PC-3 (cell line): ENCODE measurements around the gene CT83.

Source experiments
- EZH2 ChIP-seq: fragments of 300-600 bp; sonication (generic); IDR thresholded peaks from one replicate; pipeline ENCODE4 v1.6.1; 2017; ENCODE audit warnings: antibody characterized with exemption, mild to moderate bottlenecking, low read length; ENCODE audit not compliant: unreplicated experiment
- TF ChIP-seq, protein P1 (sequence below): fragments of 300-600 bp; sonication (generic); conservative IDR thresholded peaks from 2 replicates; pipeline ENCODE4 v1.5.1; 2017; ENCODE audit warnings: antibody characterized with exemption, low read depth, mild to moderate bottlenecking, low read length

DNA sequence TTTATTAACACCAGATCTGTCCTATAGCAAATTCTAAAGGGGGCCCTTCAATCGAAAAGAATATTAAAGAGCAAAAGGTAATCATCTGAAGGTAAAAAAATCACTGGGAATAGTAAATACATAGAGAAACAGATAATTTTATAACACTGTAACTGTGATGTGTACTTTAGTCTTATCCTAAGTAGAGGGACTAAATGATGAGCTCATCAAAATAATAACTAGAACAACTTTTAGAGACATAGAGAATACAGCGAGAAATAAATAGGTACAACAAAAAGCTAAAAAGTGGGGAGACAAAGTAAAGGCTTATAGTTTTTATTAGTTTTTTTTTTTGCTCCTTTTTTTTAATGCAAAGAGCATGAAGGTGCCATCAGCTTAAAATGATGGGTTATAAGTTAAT, 17.3 kb upstream of the CT83 start:
- no peak for TF ChIP-seq EZH2
- TF ChIP-seq, protein P1, sequence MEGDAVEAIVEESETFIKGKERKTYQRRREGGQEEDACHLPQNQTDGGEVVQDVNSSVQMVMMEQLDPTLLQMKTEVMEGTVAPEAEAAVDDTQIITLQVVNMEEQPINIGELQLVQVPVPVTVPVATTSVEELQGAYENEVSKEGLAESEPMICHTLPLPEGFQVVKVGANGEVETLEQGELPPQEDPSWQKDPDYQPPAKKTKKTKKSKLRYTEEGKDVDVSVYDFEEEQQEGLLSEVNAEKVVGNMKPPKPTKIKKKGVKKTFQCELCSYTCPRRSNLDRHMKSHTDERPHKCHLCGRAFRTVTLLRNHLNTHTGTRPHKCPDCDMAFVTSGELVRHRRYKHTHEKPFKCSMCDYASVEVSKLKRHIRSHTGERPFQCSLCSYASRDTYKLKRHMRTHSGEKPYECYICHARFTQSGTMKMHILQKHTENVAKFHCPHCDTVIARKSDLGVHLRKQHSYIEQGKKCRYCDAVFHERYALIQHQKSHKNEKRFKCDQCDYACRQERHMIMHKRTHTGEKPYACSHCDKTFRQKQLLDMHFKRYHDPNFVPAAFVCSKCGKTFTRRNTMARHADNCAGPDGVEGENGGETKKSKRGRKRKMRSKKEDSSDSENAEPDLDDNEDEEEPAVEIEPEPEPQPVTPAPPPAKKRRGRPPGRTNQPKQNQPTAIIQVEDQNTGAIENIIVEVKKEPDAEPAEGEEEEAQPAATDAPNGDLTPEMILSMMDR = no peak
